HepG2 (cell line): ENCODE measurements around the gene UBE2L6. TPM values are rescaled to one million over a fixed set of nuclear protein-coding genes. Genes with fewer than 3 reads are reported as not detected.

Experiments used
- ATAC-seq: fragments of 200-7000 bp; cut with Tn5 transposase; 3 replicates; pipeline ENCODE4 v1.9.1; 2020; ENCODE audit warnings: mild to moderate bottlenecking, moderate library complexity
- BruUV-seq: library from RNA; stranded (reverse); fragments of 400-500 nt; replicated peaks from 2 replicates; lab custom pipeline; 2021; lab: Mats Ljungman, UMichigan
- CTCF ChIA-PET: fragments of 300-600 bp; formaldehyde crosslinking; extraction: SDS; loops from one replicate; lab custom pipeline; 2021; ENCODE audit warnings: low total read pairs, inconsistent platforms, low intra/inter-chr PET ratio; lab: Yijun Ruan, JAX
- POLR2A ChIA-PET: fragments of 350-600 bp; sonication (Branson Sonifier 250); formaldehyde crosslinking; loops from one replicate; lab custom pipeline; 2020; ENCODE audit warnings: antibody characterized with exemption, inconsistent platforms; lab: Yijun Ruan, JAX
- DNase-seq: peaks from one replicate; pipeline ENCODE4 v3.0.0-alpha.2; 2015; ENCODE audit warnings: low spot score
- FAIRE-seq: peaks from 3 replicates; lab custom pipeline; 2011; peaks lifted over from hg19 to GRCh38; lab: Jason Lieb, UNC
- H2AFZ ChIP-seq: one replicate; pipeline ENCODE4 v1.6.1; 2011; ENCODE audit warnings: low read length, inconsistent platforms
- H3K27ac ChIP-seq: fragments of 300-600 bp; 3 replicates; pipeline ENCODE4 v1.8.0; 2011; ENCODE audit warnings: mixed run types, mild to moderate bottlenecking, mixed read lengths, low read length, inconsistent platforms; ENCODE audit not compliant: insufficient read depth; ENCODE audit errors: extremely low read length
- H3K27me3 ChIP-seq, 2 experiments: fragments of 200-600 bp in 1 of 2; 2 replicates in 1 of 2; 3 replicates in 1 of 2; pipeline versions ENCODE4 v1.6.0 to v1.8.0; 2011; ENCODE audit warnings: low read length in 2 of 2, mild to moderate bottlenecking in 2 of 2, moderate library complexity in 2 of 2, inconsistent platforms in 1 of 2; ENCODE audit not compliant: insufficient read depth in 2 of 2, control insufficient read depth in 1 of 2
- H3K36me3 ChIP-seq, 2 experiments: fragments of 200-600 bp in 1 of 2; replicated peaks in 1 of 2; 2 replicates in 1 of 2; 3 replicates in 1 of 2; pipeline versions ENCODE4 v1.5.1 to v1.8.0; 2011; ENCODE audit warnings: low read length in 2 of 2, inconsistent platforms in 1 of 2; ENCODE audit not compliant: insufficient read depth in 2 of 2, control insufficient read depth in 1 of 2
- H3K4me1 ChIP-seq: 2 replicates; pipeline ENCODE4 v1.5.1; 2012; ENCODE audit warnings: low read length, inconsistent platforms; ENCODE audit not compliant: insufficient read depth
- H3K4me2 ChIP-seq: 2 replicates; pipeline ENCODE4 v1.6.0; 2011; ENCODE audit warnings: low read depth, low read length, inconsistent platforms
- H3K4me3 ChIP-seq, 3 experiments: fragments of 200-600 bp in 1 of 3; sonication (generic), shearing (Covaris generic) in 1 of 3; replicated peaks in 1 of 3; 2 replicates each; pipeline ENCODE4 v1.5.1; 2011 to 2016; ENCODE audit warnings: low read length in 3 of 3, inconsistent platforms in 2 of 3, low read depth in 2 of 3, mild to moderate bottlenecking in 2 of 3, control low read depth in 1 of 3, mixed read lengths in 1 of 3; ENCODE audit not compliant: insufficient read depth in 1 of 3
- H3K79me2 ChIP-seq: one replicate; pipeline ENCODE4 v1.6.1; 2011; ENCODE audit warnings: low read length, inconsistent platforms; ENCODE audit not compliant: insufficient read depth
- H3K9ac ChIP-seq: 2 replicates; pipeline ENCODE4 v1.6.0; 2011; ENCODE audit warnings: mild to moderate bottlenecking, low read depth, low read length, inconsistent platforms; ENCODE audit not compliant: insufficient read depth
- H3K9me3 ChIP-seq: 2 replicates; pipeline ENCODE4 v1.5.1; 2012; ENCODE audit warnings: mild to moderate bottlenecking, low read length
- H4K20me1 ChIP-seq: 2 replicates; pipeline ENCODE4 v1.6.0; 2011; ENCODE audit warnings: inconsistent platforms, mild to moderate bottlenecking, low read length, moderate library complexity; ENCODE audit not compliant: insufficient read depth
- HNRNPK ChIP-seq: fragments of 200-400 bp; formaldehyde crosslinking; IDR thresholded peaks from 2 replicates; pipeline ENCODE4 v1.6.1; 2018; ENCODE audit warnings: low read length, low read depth, moderate library complexity, mild to moderate bottlenecking; ENCODE audit not compliant: poor library complexity, severe bottlenecking
- ISL2 ChIP-seq: sonication (generic); formaldehyde crosslinking; IDR thresholded peaks from 2 replicates; pipeline ENCODE4 v1.5.0; 2020; ENCODE audit warnings: missing genetic modification reagents
- NR2F2 ChIP-seq: IDR thresholded peaks from 2 replicates; pipeline ENCODE4 v1.6.1; 2012; ENCODE audit warnings: low read depth, inconsistent platforms, borderline replicate concordance
- ZNF430 ChIP-seq: sonication (generic); formaldehyde crosslinking; IDR thresholded peaks from 2 replicates; pipeline ENCODE4 v1.9.0; 2021; ENCODE audit warnings: mild to moderate bottlenecking, missing genetic modification reagents
- ZNF766 ChIP-seq: sonication (generic); formaldehyde crosslinking; IDR thresholded peaks from 2 replicates; pipeline ENCODE4 v1.5.0; 2020; ENCODE audit warnings: missing genetic modification reagents, borderline replicate concordance
- WGBS: methylation state at CpG from one replicate; pipeline ENCODE4 v1.1.6; 2017; ENCODE audit warnings: low lambda C conversion rate; 5-methylcytosine and 5-hydroxymethylcytosine counted together
- in situ Hi-C: cut with HindIII; loops from 2 replicates; pipeline ENCODE4 v1.10.0; 2017; ENCODE audit warnings: low pct_unique_long_range_greater_than_20kb; ENCODE audit not compliant: extremely low pct_ligation_motif_present
- intact Hi-C: fragments of 100-400 bp; cut with micrococcal nuclease; formaldehyde crosslinking; loops from one replicate; pipeline ENCODE4 v1.10.0; 2022; ENCODE audit not compliant: unreplicated experiment
- polyA plus RNA-seq, 8 experiments: library from polyadenylated mRNA; depleted of rRNA in 3 of 8; stranded (reverse) in 7 of 8; unstranded in 1 of 8; fragments of >200 nt; fragmentation: Illumina TruSeq in 4 of 8; extraction: Trizol in 4 of 8; gene quantifications; 2 replicates each; pipeline versions ENCODE4 v1.2.1 to v1.2.3, GENCODE V29; 2011 to 2016; ENCODE audit warnings: low read depth in 4 of 8, missing spikeins in 1 of 8, mixed read lengths in 1 of 8; ENCODE audit not compliant: insufficient read depth in 1 of 8
- total RNA-seq, 5 experiments: library from RNA; depleted of rRNA; stranded (reverse); fragments of >200 nt; fragmentation: Illumina TruSeq; extraction: Trizol; gene quantifications; 2 replicates each; pipeline ENCODE4 v1.2.3, GENCODE V29; 2016; ENCODE audit warnings: low read depth in 1 of 5
- TF ChIP-seq, protein P1 (sequence below): sonication (generic); formaldehyde crosslinking; IDR thresholded peaks from 2 replicates; pipeline ENCODE4 v1.4.0; 2020; ENCODE audit warnings: missing genetic modification reagents
- TF ChIP-seq, protein P2 (sequence below): IDR thresholded peaks from 2 replicates; pipeline ENCODE4 v1.6.1; 2016; ENCODE audit warnings: low read depth, missing genetic modification reagents, missing compliant biosample characterization
- TF ChIP-seq, protein P3 (sequence below): sonication (generic); formaldehyde crosslinking; IDR thresholded peaks from 2 replicates; pipeline ENCODE4 v1.4.0; 2020; ENCODE audit warnings: mild to moderate bottlenecking, missing genetic modification reagents

The UBE2L6 gene
- total and polyA plus RNA-seq, 2 of the 13 experiments (the other 11 are each of a cell fraction or from before 2014, with no cell fraction given), result 30.3 to 30.4 TPM

DNA sequence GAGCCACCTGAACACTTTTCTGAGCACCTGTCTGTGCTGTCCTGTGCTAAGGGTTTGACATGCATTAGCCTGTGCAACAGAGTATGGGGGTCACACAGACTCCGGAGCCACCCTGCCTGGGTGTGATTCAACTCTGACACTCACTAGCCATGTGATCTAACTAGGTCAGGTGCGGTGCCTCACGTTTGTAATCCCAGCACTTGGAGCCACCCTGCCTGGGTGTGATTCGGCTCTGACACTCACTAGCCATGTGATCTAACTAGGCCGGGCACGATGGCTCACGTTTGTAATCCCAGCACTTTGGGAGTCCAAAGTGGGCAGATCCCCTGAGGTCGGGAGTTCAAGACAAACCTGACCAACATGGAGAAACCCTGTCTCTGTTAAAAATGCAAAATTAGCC, 11.4 kb downstream of the UBE2L6 start:
- H2AFZ ChIP-seq, result no peak overlapping the region
- in situ Hi-C loops (no loop called here), intact Hi-C loops (no loop called here)
- H4K20me1 ChIP-seq, result no peaks in the 10 kb centered on the region
- DNase-seq (no peak), ATAC-seq (no peak), FAIRE-seq (no peak)
- peaks cover 1 to 3% of the 10 kb centered on the region in 2 experiments; a peak in 1 of 5 replicates for H3K36me3 ChIP-seq
- H3K4me1 ChIP-seq, result peaks cover 17% of the 10 kb centered on the region
- H3K4me2 ChIP-seq, result no peak overlapping the region
- no peak overlapping the region for H3K9ac ChIP-seq
- H3K79me2 ChIP-seq, result no peaks in the 10 kb centered on the region
- TF ChIP-seq, protein P1, sequence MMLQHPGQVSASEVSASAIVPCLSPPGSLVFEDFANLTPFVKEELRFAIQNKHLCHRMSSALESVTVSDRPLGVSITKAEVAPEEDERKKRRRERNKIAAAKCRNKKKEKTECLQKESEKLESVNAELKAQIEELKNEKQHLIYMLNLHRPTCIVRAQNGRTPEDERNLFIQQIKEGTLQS (CRISPR knock-in tag), result no peak
- no peak for TF ChIP-seq ZNF766 (CRISPR knock-in tag)
- TF ChIP-seq ISL2, result no peak
- no peak for TF ChIP-seq ZNF430 (CRISPR knock-in tag)
- TF ChIP-seq, protein P2, sequence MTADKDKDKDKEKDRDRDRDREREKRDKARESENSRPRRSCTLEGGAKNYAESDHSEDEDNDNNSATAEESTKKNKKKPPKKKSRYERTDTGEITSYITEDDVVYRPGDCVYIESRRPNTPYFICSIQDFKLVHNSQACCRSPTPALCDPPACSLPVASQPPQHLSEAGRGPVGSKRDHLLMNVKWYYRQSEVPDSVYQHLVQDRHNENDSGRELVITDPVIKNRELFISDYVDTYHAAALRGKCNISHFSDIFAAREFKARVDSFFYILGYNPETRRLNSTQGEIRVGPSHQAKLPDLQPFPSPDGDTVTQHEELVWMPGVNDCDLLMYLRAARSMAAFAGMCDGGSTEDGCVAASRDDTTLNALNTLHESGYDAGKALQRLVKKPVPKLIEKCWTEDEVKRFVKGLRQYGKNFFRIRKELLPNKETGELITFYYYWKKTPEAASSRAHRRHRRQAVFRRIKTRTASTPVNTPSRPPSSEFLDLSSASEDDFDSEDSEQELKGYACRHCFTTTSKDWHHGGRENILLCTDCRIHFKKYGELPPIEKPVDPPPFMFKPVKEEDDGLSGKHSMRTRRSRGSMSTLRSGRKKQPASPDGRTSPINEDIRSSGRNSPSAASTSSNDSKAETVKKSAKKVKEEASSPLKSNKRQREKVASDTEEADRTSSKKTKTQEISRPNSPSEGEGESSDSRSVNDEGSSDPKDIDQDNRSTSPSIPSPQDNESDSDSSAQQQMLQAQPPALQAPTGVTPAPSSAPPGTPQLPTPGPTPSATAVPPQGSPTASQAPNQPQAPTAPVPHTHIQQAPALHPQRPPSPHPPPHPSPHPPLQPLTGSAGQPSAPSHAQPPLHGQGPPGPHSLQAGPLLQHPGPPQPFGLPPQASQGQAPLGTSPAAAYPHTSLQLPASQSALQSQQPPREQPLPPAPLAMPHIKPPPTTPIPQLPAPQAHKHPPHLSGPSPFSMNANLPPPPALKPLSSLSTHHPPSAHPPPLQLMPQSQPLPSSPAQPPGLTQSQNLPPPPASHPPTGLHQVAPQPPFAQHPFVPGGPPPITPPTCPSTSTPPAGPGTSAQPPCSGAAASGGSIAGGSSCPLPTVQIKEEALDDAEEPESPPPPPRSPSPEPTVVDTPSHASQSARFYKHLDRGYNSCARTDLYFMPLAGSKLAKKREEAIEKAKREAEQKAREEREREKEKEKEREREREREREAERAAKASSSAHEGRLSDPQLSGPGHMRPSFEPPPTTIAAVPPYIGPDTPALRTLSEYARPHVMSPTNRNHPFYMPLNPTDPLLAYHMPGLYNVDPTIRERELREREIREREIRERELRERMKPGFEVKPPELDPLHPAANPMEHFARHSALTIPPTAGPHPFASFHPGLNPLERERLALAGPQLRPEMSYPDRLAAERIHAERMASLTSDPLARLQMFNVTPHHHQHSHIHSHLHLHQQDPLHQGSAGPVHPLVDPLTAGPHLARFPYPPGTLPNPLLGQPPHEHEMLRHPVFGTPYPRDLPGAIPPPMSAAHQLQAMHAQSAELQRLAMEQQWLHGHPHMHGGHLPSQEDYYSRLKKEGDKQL (CRISPR knock-in tag), result no peak
- no peak for TF ChIP-seq NR2F2
- TF ChIP-seq HNRNPK, result no peak
- TF ChIP-seq, protein P3, sequence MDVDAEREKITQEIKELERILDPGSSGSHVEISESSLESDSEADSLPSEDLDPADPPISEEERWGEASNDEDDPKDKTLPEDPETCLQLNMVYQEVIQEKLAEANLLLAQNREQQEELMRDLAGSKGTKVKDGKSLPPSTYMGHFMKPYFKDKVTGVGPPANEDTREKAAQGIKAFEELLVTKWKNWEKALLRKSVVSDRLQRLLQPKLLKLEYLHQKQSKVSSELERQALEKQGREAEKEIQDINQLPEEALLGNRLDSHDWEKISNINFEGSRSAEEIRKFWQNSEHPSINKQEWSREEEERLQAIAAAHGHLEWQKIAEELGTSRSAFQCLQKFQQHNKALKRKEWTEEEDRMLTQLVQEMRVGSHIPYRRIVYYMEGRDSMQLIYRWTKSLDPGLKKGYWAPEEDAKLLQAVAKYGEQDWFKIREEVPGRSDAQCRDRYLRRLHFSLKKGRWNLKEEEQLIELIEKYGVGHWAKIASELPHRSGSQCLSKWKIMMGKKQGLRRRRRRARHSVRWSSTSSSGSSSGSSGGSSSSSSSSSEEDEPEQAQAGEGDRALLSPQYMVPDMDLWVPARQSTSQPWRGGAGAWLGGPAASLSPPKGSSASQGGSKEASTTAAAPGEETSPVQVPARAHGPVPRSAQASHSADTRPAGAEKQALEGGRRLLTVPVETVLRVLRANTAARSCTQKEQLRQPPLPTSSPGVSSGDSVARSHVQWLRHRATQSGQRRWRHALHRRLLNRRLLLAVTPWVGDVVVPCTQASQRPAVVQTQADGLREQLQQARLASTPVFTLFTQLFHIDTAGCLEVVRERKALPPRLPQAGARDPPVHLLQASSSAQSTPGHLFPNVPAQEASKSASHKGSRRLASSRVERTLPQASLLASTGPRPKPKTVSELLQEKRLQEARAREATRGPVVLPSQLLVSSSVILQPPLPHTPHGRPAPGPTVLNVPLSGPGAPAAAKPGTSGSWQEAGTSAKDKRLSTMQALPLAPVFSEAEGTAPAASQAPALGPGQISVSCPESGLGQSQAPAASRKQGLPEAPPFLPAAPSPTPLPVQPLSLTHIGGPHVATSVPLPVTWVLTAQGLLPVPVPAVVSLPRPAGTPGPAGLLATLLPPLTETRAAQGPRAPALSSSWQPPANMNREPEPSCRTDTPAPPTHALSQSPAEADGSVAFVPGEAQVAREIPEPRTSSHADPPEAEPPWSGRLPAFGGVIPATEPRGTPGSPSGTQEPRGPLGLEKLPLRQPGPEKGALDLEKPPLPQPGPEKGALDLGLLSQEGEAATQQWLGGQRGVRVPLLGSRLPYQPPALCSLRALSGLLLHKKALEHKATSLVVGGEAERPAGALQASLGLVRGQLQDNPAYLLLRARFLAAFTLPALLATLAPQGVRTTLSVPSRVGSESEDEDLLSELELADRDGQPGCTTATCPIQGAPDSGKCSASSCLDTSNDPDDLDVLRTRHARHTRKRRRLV (CRISPR knock-in tag), result no peak
- no TSS peak for BruUV-seq
- no peak overlapping the region for H3K4me3 ChIP-seq
- no peak overlapping the region for H3K27ac ChIP-seq
- ChIA-PET POLR2A (no interaction called here), CTCF (no interaction called here)
- no peaks in the 10 kb centered on the region for H3K9me3 ChIP-seq
- no peaks in the 10 kb centered on the region for H3K27me3 ChIP-seq
- 83% methylated on average over 8 of the region's 8 CpGs for WGBS
